OCI-LY3 (cell line): ENCODE results near the gene SHROOM2.

ENCODE experiments used
- EZH2phosphoT487 ChIP-seq: fragments of 200-600 bp; shearing (Covaris generic); IDR thresholded peaks from 2 replicates; pipeline ENCODE4 v1.6.1; 2018; ENCODE audit warnings: antibody characterized with exemption, mixed run types, low read depth
- TF ChIP-seq, protein P1 (sequence below): fragments of 200-600, 300-600 bp; sonication (generic); IDR thresholded peaks from 2 replicates; pipeline ENCODE4 v1.5.1; 2014; ENCODE audit warnings: antibody characterized with exemption, low read length, low read depth

DNA sequence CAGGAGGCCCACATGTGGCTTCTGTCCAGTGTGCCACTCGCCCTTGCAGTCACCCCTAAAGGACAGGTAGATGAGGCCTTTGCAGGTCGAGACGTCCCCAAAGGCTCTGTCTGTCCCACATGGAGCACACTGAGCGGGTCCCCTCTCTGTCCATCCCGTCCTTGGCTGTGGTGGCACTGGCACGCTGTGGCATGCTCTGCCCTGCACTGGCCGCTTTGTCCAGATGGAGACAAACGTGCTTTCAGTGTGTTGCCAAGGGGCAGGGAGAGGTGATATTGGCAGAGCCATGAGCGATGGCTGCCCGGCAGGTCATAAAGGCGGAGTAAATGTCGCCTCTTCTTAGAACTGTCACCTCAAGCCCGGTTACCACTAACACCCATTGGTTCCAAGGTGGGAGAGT lies 94.0 kb downstream of the SHROOM2 start:
- TF ChIP-seq, protein P1, sequence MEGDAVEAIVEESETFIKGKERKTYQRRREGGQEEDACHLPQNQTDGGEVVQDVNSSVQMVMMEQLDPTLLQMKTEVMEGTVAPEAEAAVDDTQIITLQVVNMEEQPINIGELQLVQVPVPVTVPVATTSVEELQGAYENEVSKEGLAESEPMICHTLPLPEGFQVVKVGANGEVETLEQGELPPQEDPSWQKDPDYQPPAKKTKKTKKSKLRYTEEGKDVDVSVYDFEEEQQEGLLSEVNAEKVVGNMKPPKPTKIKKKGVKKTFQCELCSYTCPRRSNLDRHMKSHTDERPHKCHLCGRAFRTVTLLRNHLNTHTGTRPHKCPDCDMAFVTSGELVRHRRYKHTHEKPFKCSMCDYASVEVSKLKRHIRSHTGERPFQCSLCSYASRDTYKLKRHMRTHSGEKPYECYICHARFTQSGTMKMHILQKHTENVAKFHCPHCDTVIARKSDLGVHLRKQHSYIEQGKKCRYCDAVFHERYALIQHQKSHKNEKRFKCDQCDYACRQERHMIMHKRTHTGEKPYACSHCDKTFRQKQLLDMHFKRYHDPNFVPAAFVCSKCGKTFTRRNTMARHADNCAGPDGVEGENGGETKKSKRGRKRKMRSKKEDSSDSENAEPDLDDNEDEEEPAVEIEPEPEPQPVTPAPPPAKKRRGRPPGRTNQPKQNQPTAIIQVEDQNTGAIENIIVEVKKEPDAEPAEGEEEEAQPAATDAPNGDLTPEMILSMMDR = no peak
- TF ChIP-seq EZH2phosphoT487 = no peak
